Occipital lobe (tissue), 2 donors: Measurements from ENCODE around the gene LCE1D. TPM values are rescaled to one million over a fixed set of nuclear protein-coding genes. Genes with fewer than 3 reads are reported as not detected.

Experiments used
- DNase-seq: peaks from one replicate; lab custom pipeline; 2025; lab: John Stamatoyannopoulos, UW
- total RNA-seq: library from RNA; depleted of rRNA; stranded (reverse); fragments of >200 nt; gene quantifications from one replicate; pipeline ENCODE4 v1.2.3, GENCODE V29; 2014

Gene LCE1D
- not detected for total RNA-seq

DNA sequence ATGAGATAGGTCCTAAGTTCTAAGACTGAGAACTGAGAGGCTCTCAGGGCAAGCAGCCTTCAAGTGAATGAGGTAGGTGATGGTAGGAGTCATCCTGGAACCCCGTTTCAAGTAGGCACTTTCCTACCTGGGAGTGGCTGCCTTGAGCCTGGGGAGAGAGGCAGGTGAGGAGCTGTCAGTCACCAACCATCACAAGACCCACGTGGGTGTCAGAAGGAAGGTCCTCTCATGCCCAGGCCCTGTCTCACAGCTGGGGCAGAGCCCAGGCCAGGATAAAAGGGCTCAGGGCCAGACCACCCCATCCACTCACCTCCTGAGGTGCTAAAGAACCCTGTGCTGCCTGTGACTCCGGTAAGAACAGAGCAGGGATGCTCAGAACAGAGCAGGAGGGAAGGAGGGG, at the start of gene LCE1D:
TSS of gene LCE1D (plus strand) at position 301 of the 400 bp plus-strand sequence. CDS start 1,074 bp downstream, outside the sequence.
- no peak for DNase-seq

- DNase-seq, result no peak
Measured at GRCh38 chr1:152747831-152748230, 48.7 kb upstream of the LCE1D start.

DNA sequence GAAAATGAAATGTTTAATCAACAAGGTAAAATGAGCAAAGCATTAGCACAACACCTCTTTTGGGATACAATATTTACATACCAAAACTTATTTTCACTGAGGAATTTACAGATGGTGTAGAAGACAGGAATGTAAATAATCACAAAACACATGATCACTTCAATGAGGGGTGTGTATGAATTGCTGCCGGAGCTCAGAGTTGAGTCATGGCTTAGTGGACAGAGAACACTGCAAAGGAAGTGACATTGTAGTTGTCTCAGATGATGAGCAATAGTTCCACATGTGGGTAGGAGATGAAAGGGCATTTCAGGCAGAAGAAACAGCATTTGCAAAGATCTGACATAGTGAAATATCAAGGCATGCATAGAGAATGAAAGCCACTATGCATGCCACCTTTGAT, 44.3 kb upstream of the LCE1D start:
- DNase-seq, result no peak

GRCh38 chr1:152753586-152753985, 42.9 kb upstream of the LCE1D start:
- DNase-seq, result no peak

DNA sequence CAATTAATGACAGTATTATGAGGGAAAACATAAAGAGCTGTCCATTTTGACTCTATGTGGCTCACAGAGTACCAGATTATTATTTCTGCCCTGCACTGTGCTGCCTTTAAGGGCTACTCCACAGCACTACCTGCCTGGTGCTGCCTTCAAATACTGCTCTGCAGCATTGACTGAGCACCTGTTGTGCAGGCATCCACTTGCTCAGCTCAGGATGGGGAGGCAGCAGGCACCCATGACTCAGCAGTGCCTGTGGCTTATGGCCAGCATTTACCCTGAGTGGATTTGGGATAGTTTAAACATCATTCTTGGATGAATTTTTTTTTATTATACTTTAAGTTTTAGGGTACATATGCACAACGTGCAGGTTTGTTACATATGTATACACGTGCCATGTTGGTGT, 39.6 kb upstream of the LCE1D start:
- DNase-seq, result no peak

DNA sequence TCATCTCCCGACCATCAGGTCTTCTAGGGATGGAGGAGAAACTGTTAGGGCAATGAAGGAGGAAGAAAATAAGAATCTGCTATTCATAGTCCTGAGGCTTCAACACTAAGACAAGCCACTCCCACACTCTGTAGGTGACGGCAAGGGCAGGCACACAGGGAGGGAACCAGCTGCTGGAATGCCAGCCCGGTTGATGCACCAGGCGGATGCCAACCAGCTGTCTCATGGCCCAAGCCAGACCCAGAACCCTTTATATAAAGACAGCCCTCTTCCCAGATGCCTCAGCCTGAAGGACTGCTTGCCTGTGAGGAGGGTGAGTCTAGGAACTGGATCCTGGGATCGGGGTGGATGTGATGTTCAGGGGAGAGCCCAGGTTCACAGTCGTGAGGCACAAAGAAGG, 38.8 kb upstream of the LCE1D start, which contains the start of gene KPRP:
TSS of gene KPRP (plus strand) at position 279 of the 400 bp plus-strand sequence. CDS start 1,564 bp downstream, outside the sequence.
- DNase-seq, result no peak

DNA sequence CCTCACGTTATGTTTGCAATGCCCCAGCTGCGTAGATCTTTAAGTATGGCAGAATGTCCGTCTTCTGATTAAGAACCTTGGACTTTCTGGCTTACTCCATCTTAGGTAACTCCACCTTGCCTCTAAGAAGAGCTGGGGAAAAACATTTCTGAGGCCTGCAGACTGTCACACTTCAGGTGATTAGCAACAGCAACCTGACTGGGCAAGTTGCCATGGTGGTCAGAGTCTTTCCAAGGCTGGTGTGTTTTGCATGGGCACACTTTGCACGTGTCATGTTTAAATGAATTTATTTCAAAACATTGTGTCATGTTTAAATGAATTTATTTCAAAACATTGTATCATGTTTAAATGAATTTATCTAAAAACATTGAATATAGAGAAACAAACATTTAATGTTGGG, 37.9 kb upstream of the LCE1D start:
- no peak for DNase-seq

DNA sequence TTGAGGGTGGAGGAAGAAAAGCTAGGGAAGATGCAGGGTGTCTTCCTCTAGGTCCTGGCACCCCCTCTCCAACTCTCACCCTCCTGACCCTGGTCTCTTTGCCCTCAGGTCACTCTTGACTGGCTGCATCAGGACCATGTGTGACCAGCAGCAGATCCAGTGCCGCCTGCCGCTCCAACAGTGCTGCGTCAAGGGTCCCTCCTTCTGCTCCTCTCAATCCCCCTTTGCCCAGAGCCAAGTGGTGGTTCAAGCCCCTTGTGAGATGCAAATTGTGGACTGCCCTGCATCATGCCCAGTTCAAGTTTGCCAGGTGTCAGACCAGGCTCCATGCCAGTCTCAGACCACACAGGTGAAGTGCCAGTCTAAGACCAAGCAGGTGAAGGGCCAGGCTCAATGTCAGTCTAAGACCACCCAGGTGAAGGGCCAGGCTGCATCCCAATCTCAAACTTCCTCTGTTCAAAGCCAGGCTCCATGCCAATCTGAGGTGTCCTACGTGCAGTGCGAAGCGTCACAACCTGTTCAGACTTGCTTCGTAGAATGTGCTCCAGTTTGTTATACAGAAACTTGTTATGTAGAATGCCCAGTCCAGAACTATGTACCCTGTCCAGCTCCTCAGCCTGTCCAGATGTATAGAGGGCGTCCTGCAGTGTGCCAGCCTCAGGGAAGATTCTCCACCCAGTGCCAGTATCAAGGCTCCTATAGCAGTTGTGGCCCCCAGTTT, 36.9 kb upstream of the LCE1D start:
- DNase-seq, result no peak

GRCh38 chr1:152760551-152761190, 35.9 kb upstream of the LCE1D start:
- DNase-seq, result no peak

GRCh38 chr1:152761609-152762213, 34.8 kb upstream of the LCE1D start:
- DNase-seq, result peak; percentile 36

- no peak for DNase-seq
Measured at GRCh38 chr1:152768847-152769533, 27.5 kb upstream of the LCE1D start.

DNA sequence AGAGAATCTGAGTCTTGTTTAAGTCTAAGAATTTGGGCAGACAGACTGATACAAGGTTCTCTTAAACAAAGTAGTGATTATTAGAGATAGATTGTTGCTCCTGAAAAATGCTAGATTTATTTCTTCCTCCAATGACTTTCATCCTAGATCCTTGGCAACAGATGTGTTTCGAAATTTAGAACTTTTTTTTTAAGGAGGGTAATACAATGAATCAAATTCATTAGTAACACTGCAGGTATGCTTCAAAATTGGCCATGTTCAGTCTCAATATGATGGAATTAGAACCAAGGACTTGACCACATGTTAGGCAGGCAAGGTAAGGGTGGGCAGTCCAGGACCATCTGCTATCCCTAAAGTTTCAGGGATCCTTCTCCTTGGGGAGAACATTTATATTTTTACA, 26.1 kb upstream of the LCE1D start:
- DNase-seq, result no peak

- no peak for DNase-seq
Measured at GRCh38 chr1:152774875-152775274, 21.6 kb upstream of the LCE1D start, which contains the start of gene LCE1F. Gene LCE1F, plus strand, starts transcription at chr1:152775140. Its CDS starts 1,232 bp downstream, at chr1:152776372.

DNA sequence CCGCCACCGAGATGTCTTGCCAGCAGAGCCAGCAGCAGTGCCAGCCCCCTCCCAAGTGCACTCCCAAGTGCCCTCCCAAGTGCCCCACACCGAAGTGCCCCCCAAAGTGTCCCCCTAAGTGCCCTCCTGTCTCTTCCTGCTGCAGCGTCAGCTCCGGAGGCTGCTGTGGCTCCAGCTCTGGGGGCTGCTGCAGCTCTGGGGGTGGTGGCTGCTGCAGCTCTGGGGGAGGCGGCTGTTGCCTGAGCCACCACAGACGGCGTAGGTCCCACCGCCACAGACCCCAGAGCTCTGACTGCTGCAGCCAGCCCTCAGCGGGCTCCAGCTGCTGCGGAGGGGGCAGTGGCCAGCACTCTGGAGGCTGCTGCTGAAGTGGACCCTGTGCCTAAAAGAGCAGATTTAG, 20.2 kb upstream of the LCE1D start:
- no peak for DNase-seq

GRCh38 chr1:152777510-152778137, 18.9 kb upstream of the LCE1D start:
- no peak for DNase-seq

- DNase-seq, result no peak
Measured at GRCh38 chr1:152783095-152783494, 13.4 kb upstream of the LCE1D start.

DNA sequence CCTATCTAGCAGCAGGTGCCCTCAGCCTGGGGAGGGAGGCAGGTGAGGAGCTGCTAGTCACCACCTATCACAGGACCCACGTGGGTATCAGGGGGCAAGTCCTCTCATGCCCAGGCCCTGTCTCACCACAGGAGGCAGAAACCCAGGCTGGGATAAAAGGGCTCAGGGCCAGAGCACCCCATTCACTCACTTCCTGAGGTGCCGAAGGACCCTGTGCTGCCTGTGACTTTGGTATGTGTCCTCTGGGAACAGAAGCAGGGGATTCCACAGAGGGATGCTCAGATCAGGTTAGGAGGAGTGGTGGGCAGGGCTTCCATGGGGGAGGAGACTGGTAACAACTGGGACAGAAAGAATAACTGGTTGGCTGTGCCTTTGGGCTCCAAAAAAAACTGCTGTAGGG, 10.4 kb upstream of the LCE1D start, which contains the start of gene LCE1E:
TSS of gene LCE1E (plus strand) at position 181 of the 400 bp plus-strand sequence. CDS start 1,043 bp downstream, outside the sequence.
- no peak for DNase-seq

DNA sequence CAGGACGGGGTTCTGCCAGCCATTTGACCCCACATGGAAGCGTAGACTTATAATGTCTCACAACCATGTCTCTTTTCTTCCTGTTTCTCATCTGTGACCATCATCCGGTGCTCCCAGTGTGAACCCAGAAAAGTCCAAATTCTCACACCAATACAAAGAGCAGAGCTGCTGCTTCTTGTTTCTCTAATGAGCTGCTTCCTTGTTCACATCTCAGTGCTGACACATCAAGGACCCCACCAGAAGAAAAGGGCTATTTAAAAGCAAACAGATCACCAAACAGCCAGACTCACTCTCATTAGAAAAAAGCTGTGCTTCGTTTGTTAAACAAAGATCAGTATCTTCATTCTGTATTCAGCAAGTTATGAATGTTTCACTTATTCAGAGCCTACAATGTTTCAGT, 835 bp upstream of the LCE1D start:
- DNase-seq, result no peak

- DNase-seq, result no peak
Measured at GRCh38 chr1:152801333-152801732, 4.8 kb downstream of the LCE1D start.

DNA sequence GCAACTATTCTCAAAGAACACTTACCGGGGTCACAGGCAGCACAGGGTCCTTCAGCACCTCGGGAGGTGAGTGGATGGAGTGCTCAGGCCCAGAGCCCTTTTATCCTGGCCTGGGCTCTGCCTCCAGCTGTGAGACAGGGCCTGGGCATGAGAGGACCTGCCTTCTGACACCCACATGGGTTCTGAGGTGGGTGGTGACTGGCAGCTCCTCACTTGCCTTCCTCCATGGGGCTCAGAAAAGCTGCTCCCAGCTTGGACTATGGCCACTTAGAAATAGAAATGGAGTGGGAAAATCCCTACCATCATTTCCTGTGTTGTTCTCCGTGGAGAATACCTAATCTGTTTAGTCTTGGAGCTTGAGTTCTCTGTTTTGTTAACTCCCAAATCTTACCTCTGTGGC, 10.1 kb downstream of the LCE1D start, which contains the start of gene LCE1C:
TSS of gene LCE1C (minus strand) at position 76 of the 400 bp plus-strand sequence. CDS start 1,173 bp downstream, outside the sequence.
- DNase-seq, result no peak

GRCh38 chr1:152811050-152811449, 14.5 kb downstream of the LCE1D start:
- DNase-seq, result no peak
